ENCODE results near the gene SIL1. TPM values are rescaled to one million over a fixed set of nuclear protein-coding genes. Genes with fewer than 3 reads are reported as not detected.

The SIL1 gene
- total and polyA plus RNA-seq, 2 of the 13 experiments (the other 11 are each of a cell fraction or from before 2014, with no cell fraction given), result 26.0 to 30.0 TPM

DNA sequence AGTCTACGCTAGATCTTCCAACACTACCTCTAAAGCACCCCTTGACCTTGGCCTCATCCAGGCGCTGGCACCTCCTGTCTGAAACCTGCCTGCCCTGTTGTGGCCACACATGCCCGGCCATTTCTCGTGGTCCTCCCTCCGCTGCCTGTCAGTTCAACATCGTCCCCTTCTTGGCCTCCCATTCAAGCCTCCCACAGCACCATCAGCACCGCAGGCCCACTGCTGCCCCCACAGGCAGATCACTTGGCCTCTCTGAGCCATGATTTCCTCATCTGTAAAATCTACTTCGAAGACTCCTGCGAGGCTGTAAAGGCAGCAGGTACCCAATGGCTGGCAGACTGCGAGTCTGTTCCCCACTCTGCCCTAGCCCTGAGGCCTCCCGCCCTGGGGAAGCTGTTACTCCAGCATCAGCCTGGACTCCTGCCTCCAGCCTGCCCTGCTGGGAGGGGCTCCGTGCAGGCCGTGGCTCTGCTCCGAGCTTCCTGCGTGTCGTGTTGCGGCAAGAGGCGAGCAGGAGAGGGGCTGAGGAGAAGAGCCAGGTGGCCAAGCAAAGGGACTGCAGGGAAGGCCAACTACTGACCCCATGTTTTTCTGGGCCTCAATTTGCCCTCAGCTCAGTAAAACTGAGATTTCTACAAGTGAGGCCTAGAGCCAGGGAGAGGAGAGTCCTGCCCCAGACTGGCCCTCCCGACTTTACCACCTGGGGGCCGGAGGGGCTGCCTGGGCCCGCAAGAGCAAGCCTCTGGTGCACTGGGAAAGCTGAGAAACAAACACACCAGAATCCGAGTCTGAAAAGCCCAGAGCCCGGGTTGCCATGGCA is 252.5 kb downstream of the SIL1 start:
- POLR2A ChIA-PET, result no interaction called here
- no peak overlapping the region for H3K9ac ChIP-seq (ENCODE audit: insufficient read depth, low read depth, low read length)
- peaks cover 0 to 2% of the 10 kb centered on the region in 2 experiments; a peak in 2 of 5 replicates for H3K36me3 ChIP-seq (replicated peaks in 1 of 2; ENCODE audit: control insufficient read depth in 1 of 2, insufficient read depth in 2 of 2, low read length in 2 of 2)
- intact Hi-C loops (cut with micrococcal nuclease; ENCODE audit: unreplicated experiment) (no loop called here), in situ Hi-C loops (cut with HindIII; ENCODE audit: extremely low pct_ligation_motif_present, low pct_unique_long_range_greater_than_20kb) (no loop called here)
- no peak for FAIRE-seq
- DNase-seq (ENCODE audit: low spot score), result no peak
- peak; percentile 26; the same call in 1 of the 2 replicates for TF ChIP-seq RFX1 (IDR thresholded peaks at IDR 0.05)
- peak; percentile 37 for TF ChIP-seq AGO2 (optimal IDR thresholded peaks at IDR 0.05; ENCODE audit: low read depth, low read length)
- peak; percentile 31; the same call in 1 of the 2 replicates for TF ChIP-seq STAG1 (CRISPR knock-in tag; IDR thresholded peaks at IDR 0.05)
- TF ChIP-seq ZNF30 (CRISPR knock-in tag; IDR thresholded peaks at IDR 0.05), result no peak
- no peaks in the 10 kb centered on the region for H4K20me1 ChIP-seq (ENCODE audit: insufficient read depth, low read length)
- H3K9me3 ChIP-seq (ENCODE audit: low read length), result no peaks in the 10 kb centered on the region
- no TSS peak for BruUV-seq (replicated peaks)
- no peaks in the 10 kb centered on the region for H3K79me2 ChIP-seq (ENCODE audit: insufficient read depth, low read length)
- CTCF ChIA-PET (ENCODE audit: low intra/inter-chr PET ratio, low total read pairs), result no interaction called here
- H3K27ac ChIP-seq (ENCODE audit: extremely low read length, insufficient read depth, low read length), result no peak overlapping the region
- no peaks in the 10 kb centered on the region for H3K4me1 ChIP-seq (ENCODE audit: insufficient read depth, low read length)
- no peak overlapping the region for H2AFZ ChIP-seq (ENCODE audit: low read length)
- ATAC-seq, result no peak; the same call in 2 of the 3 replicates
- H3K4me2 ChIP-seq (ENCODE audit: low read depth, low read length), result no peak overlapping the region
- H3K4me3 ChIP-seq (replicated peaks in 1 of 3; ENCODE audit: insufficient read depth in 1 of 3, low read depth in 2 of 3, low read length in 3 of 3), result no peak overlapping the region
- no peaks in the 10 kb centered on the region for H3K27me3 ChIP-seq (ENCODE audit: control insufficient read depth in 1 of 2, insufficient read depth in 2 of 2, low read length in 2 of 2)
- WGBS (ENCODE audit: low lambda C conversion rate), result 98% methylated on average over 19 of the region's 23 CpGs

DNA sequence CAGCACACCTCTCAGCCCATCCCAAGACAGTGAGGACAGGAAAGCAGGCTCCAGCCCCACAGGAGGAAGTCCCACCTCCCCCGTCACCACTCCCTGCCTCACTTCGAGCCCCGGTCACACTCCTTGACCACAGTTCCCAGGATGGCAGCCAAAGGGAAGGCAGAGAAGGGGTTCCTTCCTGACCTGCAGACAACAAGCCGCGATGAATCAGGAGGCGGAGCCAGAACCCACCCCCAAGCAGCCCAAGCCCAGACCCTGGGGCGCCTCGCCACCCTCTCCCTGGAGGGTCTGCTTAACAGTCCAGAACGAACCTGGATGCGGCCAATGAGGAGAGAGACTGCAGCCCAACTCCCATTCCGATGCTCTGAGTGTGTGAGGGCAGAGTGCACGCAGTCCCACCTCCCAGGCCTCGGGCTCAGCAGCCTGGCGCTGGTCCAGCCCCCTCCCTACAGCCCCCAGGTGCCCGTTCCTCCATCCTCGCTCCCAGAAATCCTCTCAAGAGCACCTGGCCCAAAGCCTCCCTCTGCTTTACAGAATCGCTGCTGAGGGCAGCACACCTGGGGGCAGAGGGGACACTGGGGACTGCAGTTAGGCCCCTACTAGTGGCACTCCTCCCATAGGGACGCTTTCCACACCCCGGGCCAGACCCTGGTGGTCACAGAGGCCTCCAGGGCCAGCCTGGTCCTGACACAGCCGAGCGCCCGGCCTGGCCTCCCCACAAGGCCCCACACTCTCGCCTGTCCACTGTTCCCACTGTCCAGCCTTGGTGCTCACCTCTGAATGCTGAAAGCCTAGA is 253.4 kb downstream of the SIL1 start:
- intact Hi-C loops (cut with micrococcal nuclease; ENCODE audit: unreplicated experiment), result no loop called here
- peak; percentile 9 for ATAC-seq

More for the DNA sequence above, 253.4 kb downstream of the SIL1 start:
- ChIA-PET POLR2A (no interaction called here), CTCF (ENCODE audit: low intra/inter-chr PET ratio, low total read pairs) (no interaction called here)
- BruUV-seq (replicated peaks), result no TSS peak
- FAIRE-seq, result no peak
- H4K20me1 ChIP-seq (ENCODE audit: insufficient read depth, low read length), result no peaks in the 10 kb centered on the region
- no peaks in the 10 kb centered on the region for H3K4me1 ChIP-seq (ENCODE audit: insufficient read depth, low read length)
- WGBS (ENCODE audit: low lambda C conversion rate), result 93% methylated on average over 13 of the region's 23 CpGs
- no peaks in the 10 kb centered on the region for H3K9me3 ChIP-seq (ENCODE audit: low read length)
- in situ Hi-C loops (cut with HindIII; ENCODE audit: extremely low pct_ligation_motif_present, low pct_unique_long_range_greater_than_20kb), result no loop called here
- no peak overlapping the region for H3K4me2 ChIP-seq (ENCODE audit: low read depth, low read length)
- no peaks in the 10 kb centered on the region for H3K79me2 ChIP-seq (ENCODE audit: insufficient read depth, low read length)
- no peak for TF ChIP-seq ZNF143 (CRISPR knock-in tag; IDR thresholded peaks at IDR 0.05)
- TF ChIP-seq KLF12 (CRISPR knock-in tag; IDR thresholded peaks at IDR 0.05; ENCODE audit: borderline replicate concordance), result no peak
- TF ChIP-seq MBD4 (IDR thresholded peaks at IDR 0.05; ENCODE audit: borderline replicate concordance, low read length), result no peak
- TF ChIP-seq SYNCRIP (IDR thresholded peaks at IDR 0.05; ENCODE audit: insufficient read depth, low read depth, low read length), result no peak
- no peak for TF ChIP-seq DMAP1 (CRISPR knock-in tag; IDR thresholded peaks at IDR 0.05)
- no peak for TF ChIP-seq PHF8 (CRISPR knock-in tag; IDR thresholded peaks at IDR 0.05)
- TF ChIP-seq, protein P1, sequence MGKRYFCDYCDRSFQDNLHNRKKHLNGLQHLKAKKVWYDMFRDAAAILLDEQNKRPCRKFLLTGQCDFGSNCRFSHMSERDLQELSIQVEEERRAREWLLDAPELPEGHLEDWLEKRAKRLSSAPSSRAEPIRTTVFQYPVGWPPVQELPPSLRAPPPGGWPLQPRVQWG (CRISPR knock-in tag; IDR thresholded peaks at IDR 0.05; ENCODE audit: borderline replicate concordance, low read depth), result no peak
- no peak for TF ChIP-seq ZNF775 (CRISPR knock-in tag; IDR thresholded peaks at IDR 0.05; ENCODE audit: borderline replicate concordance)
- no peak overlapping the region for H2AFZ ChIP-seq (ENCODE audit: low read length)
- H3K9ac ChIP-seq (ENCODE audit: insufficient read depth, low read depth, low read length), result no peak overlapping the region
- DNase-seq (ENCODE audit: low spot score), result no peak
- H3K27ac ChIP-seq (ENCODE audit: extremely low read length, insufficient read depth, low read length), result no peak overlapping the region
- H3K36me3 ChIP-seq (replicated peaks in 1 of 2; ENCODE audit: control insufficient read depth in 1 of 2, insufficient read depth in 2 of 2, low read length in 2 of 2), result peaks cover 0 to 2% of the 10 kb centered on the region in 2 experiments; a peak in 2 of 5 replicates
- no peaks in the 10 kb centered on the region for H3K27me3 ChIP-seq (ENCODE audit: control insufficient read depth in 1 of 2, insufficient read depth in 2 of 2, low read length in 2 of 2)
- H3K4me3 ChIP-seq (replicated peaks in 1 of 3; ENCODE audit: insufficient read depth in 1 of 3, low read depth in 2 of 3, low read length in 3 of 3), result no peak overlapping the region
